Embryonic facial prominence (tissue), 1 donor: ENCODE results near the gene CNGB1.
"Not testable (repeated sequence)": the region's sequence is repeated elsewhere in the genome, so short reads cannot be mapped to it uniquely, and the experiment has no call there.

Experiments used
- DNase-seq: peaks from one replicate; pipeline ENCODE4 v3.0.0-alpha.2; 2016; ENCODE audit errors: extremely low spot score

The CNGB1 gene

GRCh38 chr16:57862698-57863433 lies 108.1 kb downstream of the CNGB1 start:
- no peak for DNase-seq

GRCh38 chr16:57859331-57859730 lies 111.6 kb downstream of the CNGB1 start:
- no peak for DNase-seq

- DNase-seq: no peak
Measured at GRCh38 chr16:57858635-57859034, 112.3 kb downstream of the CNGB1 start.

GRCh38 chr16:57857991-57858390 lies 112.9 kb downstream of the CNGB1 start:
- DNase-seq: not testable (repeated sequence)

- DNase-seq: no peak
Measured at GRCh38 chr16:57855188-57855587, 115.7 kb downstream of the CNGB1 start.

- DNase-seq: no peak
Measured at GRCh38 chr16:57852189-57852588, 118.7 kb downstream of the CNGB1 start.

GRCh38 chr16:57848181-57848580 lies 122.7 kb downstream of the CNGB1 start:
- no peak for DNase-seq

GRCh38 chr16:57846931-57847330 lies 124.0 kb downstream of the CNGB1 start:
- not testable (repeated sequence) for DNase-seq

- DNase-seq: peak; percentile 8
Measured at GRCh38 chr16:57846078-57846697, 124.7 kb downstream of the CNGB1 start.

GRCh38 chr16:57845115-57845514 lies 125.8 kb downstream of the CNGB1 start:
- DNase-seq: no peak

GRCh38 chr16:57844416-57845030 lies 126.4 kb downstream of the CNGB1 start:
- no peak for DNase-seq

- no peak for DNase-seq
Measured at GRCh38 chr16:57843400-57843799, 127.5 kb downstream of the CNGB1 start.

GRCh38 chr16:57842601-57843000 lies 128.3 kb downstream of the CNGB1 start:
- no peak for DNase-seq

- DNase-seq: no peak
Measured at GRCh38 chr16:57840833-57841232, 130.1 kb downstream of the CNGB1 start.

GRCh38 chr16:57838161-57838560 lies 132.8 kb downstream of the CNGB1 start:
- DNase-seq: no peak

GRCh38 chr16:57837305-57838125 lies 133.4 kb downstream of the CNGB1 start:
- DNase-seq: peak; percentile 13

- not testable (repeated sequence) for DNase-seq
Measured at GRCh38 chr16:57835439-57835838, 135.5 kb downstream of the CNGB1 start.

GRCh38 chr16:57834936-57835335 lies 136.0 kb downstream of the CNGB1 start:
- DNase-seq: no peak
